Activated naive CD8-positive, alpha-beta T cell treated with anti-CD3 and anti-CD28 coated beads for 36 hours (primary cell): ENCODE data around the gene PTPRN2. TPM values are rescaled to one million over a fixed set of nuclear protein-coding genes. Genes with fewer than 3 reads are reported as not detected.
"Not testable (repeated sequence)": the region's sequence is repeated elsewhere in the genome, so short reads cannot be mapped to it uniquely, and the experiment has no call there.

Experiments used
- DNase-seq: peaks from one replicate; pipeline ENCODE4 v3.0.0; 2021
- H3K27ac Mint-ChIP-seq: one replicate; pipeline ENCODE4 v1.8.0; 2022; ENCODE audit warnings: mild to moderate bottlenecking, moderate library complexity, mixed read lengths
- H3K27me3 Mint-ChIP-seq: one replicate; pipeline ENCODE4 v1.8.0; 2022; ENCODE audit warnings: mild to moderate bottlenecking, mixed read lengths
- H3K36me3 Mint-ChIP-seq: one replicate; pipeline ENCODE4 v1.8.0; 2021; ENCODE audit warnings: mild to moderate bottlenecking, mixed read lengths
- H3K4me1 Mint-ChIP-seq: one replicate; pipeline ENCODE4 v1.8.0; 2021; ENCODE audit warnings: mixed read lengths
- H3K4me3 Mint-ChIP-seq: one replicate; pipeline ENCODE4 v1.8.0; 2022; ENCODE audit warnings: mild to moderate bottlenecking, moderate library complexity, mixed read lengths
- H3K9me3 Mint-ChIP-seq: one replicate; pipeline ENCODE4 v1.8.0; 2022; ENCODE audit warnings: mixed read lengths
- total RNA-seq, 2 experiments: library from RNA; stranded (reverse); gene quantifications; one replicate each; pipeline ENCODE4 v1.2.3, GENCODE V29; 2021

Gene PTPRN2
- total RNA-seq, 2 experiments from 2014 or later = 0.72 to 0.74 TPM

DNA sequence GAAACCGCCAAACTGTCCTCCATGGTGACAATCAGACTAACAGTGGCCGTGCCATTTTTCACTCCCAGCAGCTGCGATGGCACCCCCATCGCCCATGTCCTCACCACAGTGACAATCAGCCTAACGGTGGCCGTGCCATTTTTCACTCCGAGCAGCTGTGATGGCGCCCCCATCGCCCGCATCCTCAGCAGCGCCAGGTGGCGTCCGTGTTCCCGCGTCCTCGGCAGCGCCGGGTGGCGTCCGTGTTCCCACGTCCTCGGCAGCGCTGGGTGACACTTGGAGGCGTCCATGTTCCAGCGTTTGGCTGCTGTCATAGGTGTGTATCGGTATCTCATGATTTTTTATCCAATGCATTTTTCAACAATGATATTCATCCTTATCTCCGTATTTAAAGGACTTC lies 267.3 kb downstream of the PTPRN2 start:
- no peak for DNase-seq
- H3K36me3 Mint-ChIP-seq = no peaks in the 10 kb centered on the region
- no peak overlapping the region for H3K4me3 Mint-ChIP-seq
- H3K4me1 Mint-ChIP-seq = no peaks in the 10 kb centered on the region
- no peak overlapping the region for H3K27ac Mint-ChIP-seq
- H3K9me3 Mint-ChIP-seq = peaks cover 4% of the 10 kb centered on the region
- peaks cover 30% of the 10 kb centered on the region for H3K27me3 Mint-ChIP-seq

- no peaks in the 10 kb centered on the region for H3K4me1 Mint-ChIP-seq
- DNase-seq = no peak
- H3K36me3 Mint-ChIP-seq = no peaks in the 10 kb centered on the region
- H3K27me3 Mint-ChIP-seq = peaks cover 30% of the 10 kb centered on the region
- H3K4me3 Mint-ChIP-seq = no peak overlapping the region
- no peak overlapping the region for H3K27ac Mint-ChIP-seq
- peaks cover 4% of the 10 kb centered on the region for H3K9me3 Mint-ChIP-seq
These were observed 269.1 kb downstream of the PTPRN2 start for GRCh38 chr7:158318511-158318913.

- H3K9me3 Mint-ChIP-seq = peaks cover 7% of the 10 kb centered on the region
- peaks cover 30% of the 10 kb centered on the region for H3K27me3 Mint-ChIP-seq
- H3K36me3 Mint-ChIP-seq = no peaks in the 10 kb centered on the region
- no peaks in the 10 kb centered on the region for H3K4me1 Mint-ChIP-seq
- no peak overlapping the region for H3K4me3 Mint-ChIP-seq
- H3K27ac Mint-ChIP-seq = no peak overlapping the region
- no peak for DNase-seq
These were observed 270.1 kb downstream of the PTPRN2 start for GRCh38 chr7:158317238-158318205.

GRCh38 chr7:158316466-158317031 lies 271.1 kb downstream of the PTPRN2 start:
- no peak overlapping the region for H3K27ac Mint-ChIP-seq
- H3K27me3 Mint-ChIP-seq = peaks cover 25% of the 10 kb centered on the region
- no peaks in the 10 kb centered on the region for H3K4me1 Mint-ChIP-seq
- no peak for DNase-seq
- peaks cover 16% of the 10 kb centered on the region for H3K9me3 Mint-ChIP-seq
- H3K4me3 Mint-ChIP-seq = no peak overlapping the region
- no peaks in the 10 kb centered on the region for H3K36me3 Mint-ChIP-seq

DNA sequence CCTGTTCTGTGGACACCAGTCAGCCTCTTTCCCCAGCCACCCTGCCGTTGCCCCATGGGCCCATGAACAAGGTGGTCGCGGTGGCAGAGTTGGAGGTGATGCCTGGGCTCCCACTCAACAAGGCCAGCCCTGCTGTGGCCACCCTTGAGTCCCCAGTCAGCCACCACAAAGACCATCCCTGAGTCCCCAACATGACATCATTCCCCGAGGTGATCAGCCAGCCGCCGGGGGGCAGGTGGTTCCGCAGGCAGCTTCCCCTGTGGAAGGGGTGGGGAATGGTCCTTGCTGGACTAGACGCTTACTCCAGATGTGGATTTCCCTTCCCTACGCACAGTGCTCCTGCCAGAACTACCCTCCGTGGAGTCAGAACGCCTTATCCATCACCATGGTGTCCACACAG lies 271.7 kb downstream of the PTPRN2 start:
- Mint-ChIP-seq H3K27ac (no peak overlapping the region), H3K4me3 (no peak overlapping the region), H3K36me3 (no peaks in the 10 kb centered on the region), H3K4me1 (no peaks in the 10 kb centered on the region), H3K27me3 (peaks cover 23% of the 10 kb centered on the region), H3K9me3 (peaks cover 16% of the 10 kb centered on the region)
- DNase-seq = no peak

DNA sequence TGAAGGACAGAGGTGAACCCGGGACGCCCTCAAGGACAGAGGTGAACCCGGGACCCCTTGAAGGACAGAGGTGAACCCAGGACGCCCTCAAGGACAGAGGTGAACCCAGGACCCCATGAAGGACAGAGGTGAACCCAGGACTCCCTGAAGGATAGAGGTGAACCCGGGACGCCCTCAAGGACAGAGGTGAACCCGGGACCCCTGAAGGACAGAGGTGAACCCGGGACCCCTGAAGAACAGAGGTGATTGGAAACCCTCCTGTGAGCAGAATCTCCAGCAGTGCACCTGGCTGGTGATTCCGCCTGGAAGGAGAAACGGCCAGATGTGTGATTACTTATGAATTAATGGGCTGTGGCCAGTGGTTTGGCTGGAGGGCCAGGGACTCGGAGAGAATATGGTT lies 272.3 kb downstream of the PTPRN2 start:
- Mint-ChIP-seq H3K27me3 (peaks cover 20% of the 10 kb centered on the region), H3K4me1 (no peaks in the 10 kb centered on the region), H3K27ac (no peak overlapping the region), H3K9me3 (peaks cover 16% of the 10 kb centered on the region), H3K4me3 (no peak overlapping the region), H3K36me3 (no peaks in the 10 kb centered on the region)
- no peak for DNase-seq

- H3K27me3 Mint-ChIP-seq = peaks cover 15% of the 10 kb centered on the region
- H3K27ac Mint-ChIP-seq = no peak overlapping the region
- H3K9me3 Mint-ChIP-seq = peaks cover 16% of the 10 kb centered on the region
- no peak for DNase-seq
- H3K36me3 Mint-ChIP-seq = no peaks in the 10 kb centered on the region
- no peaks in the 10 kb centered on the region for H3K4me1 Mint-ChIP-seq
- H3K4me3 Mint-ChIP-seq = no peak overlapping the region
These were observed 273.2 kb downstream of the PTPRN2 start for GRCh38 chr7:158314394-158314793.

DNA sequence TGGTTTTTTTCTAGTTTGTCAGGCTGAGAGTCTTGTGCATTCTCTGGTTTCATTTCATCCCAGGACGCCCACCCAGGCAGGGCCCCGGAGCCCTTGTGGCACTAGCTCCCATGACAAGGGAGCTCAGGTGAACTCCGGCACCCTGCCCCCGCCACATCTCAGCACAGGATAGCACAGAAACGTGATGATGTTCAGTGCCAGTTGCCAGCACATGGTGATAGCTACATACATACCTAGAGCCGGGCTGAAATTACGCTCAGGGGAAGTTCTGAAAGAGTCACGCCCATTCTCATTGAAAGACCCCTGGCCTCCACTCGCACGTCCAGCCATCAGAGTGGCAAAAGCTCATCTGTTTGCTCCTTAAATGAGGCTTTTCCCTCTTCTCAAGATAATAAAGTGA lies 273.7 kb downstream of the PTPRN2 start:
- H3K27ac Mint-ChIP-seq = no peak overlapping the region
- peaks cover 16% of the 10 kb centered on the region for H3K9me3 Mint-ChIP-seq
- no peak for DNase-seq
- H3K4me1 Mint-ChIP-seq = no peaks in the 10 kb centered on the region
- no peak overlapping the region for H3K4me3 Mint-ChIP-seq
- H3K36me3 Mint-ChIP-seq = no peaks in the 10 kb centered on the region
- peaks cover 15% of the 10 kb centered on the region for H3K27me3 Mint-ChIP-seq

DNA sequence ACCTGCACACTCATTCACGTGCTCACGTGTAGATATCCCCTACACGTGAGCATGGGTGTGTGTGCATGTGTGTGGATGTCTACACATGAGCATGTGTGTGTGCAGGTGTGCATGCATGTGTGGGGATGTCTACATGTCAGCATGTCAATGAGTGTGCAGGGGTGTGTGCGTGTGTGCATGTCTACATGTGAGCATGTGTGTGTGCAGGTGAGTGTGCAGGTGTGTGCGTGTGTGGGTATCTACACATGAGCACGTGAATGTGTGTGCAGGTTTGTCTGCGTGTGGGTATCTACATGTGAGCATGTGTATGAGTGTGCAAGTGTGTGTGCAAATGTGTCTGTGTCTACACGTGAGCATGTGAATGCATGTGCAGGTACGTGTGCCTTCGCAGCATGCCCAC lies 274.8 kb downstream of the PTPRN2 start:
- Mint-ChIP-seq H3K27ac (no peak overlapping the region), H3K36me3 (no peaks in the 10 kb centered on the region), H3K4me1 (no peaks in the 10 kb centered on the region), H3K27me3 (peaks cover 15% of the 10 kb centered on the region), H3K9me3 (peaks cover 22% of the 10 kb centered on the region), H3K4me3 (no peak overlapping the region)
- DNase-seq = no peak

DNA sequence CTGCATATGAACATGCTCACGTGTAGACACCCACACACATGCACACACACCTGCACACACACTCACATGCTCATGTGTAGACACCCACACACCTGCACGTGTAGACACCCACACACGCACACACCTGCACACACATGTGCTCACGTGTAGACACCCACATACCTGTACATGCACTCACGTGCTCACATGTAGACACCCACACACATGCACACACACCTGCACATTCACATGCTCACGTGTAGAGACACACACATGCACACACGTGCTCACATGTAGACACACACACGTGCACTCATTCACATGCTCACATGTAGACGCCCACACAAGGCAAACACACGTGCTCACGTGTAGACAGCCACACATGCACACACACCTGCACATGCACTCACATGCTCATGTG lies 275.8 kb downstream of the PTPRN2 start:
- no peaks in the 10 kb centered on the region for H3K36me3 Mint-ChIP-seq
- peaks cover 29% of the 10 kb centered on the region for H3K9me3 Mint-ChIP-seq
- H3K27me3 Mint-ChIP-seq = peaks cover 6% of the 10 kb centered on the region
- H3K4me1 Mint-ChIP-seq = no peaks in the 10 kb centered on the region
- no peak overlapping the region for H3K27ac Mint-ChIP-seq
- H3K4me3 Mint-ChIP-seq = no peak overlapping the region
- DNase-seq = no peak

DNA sequence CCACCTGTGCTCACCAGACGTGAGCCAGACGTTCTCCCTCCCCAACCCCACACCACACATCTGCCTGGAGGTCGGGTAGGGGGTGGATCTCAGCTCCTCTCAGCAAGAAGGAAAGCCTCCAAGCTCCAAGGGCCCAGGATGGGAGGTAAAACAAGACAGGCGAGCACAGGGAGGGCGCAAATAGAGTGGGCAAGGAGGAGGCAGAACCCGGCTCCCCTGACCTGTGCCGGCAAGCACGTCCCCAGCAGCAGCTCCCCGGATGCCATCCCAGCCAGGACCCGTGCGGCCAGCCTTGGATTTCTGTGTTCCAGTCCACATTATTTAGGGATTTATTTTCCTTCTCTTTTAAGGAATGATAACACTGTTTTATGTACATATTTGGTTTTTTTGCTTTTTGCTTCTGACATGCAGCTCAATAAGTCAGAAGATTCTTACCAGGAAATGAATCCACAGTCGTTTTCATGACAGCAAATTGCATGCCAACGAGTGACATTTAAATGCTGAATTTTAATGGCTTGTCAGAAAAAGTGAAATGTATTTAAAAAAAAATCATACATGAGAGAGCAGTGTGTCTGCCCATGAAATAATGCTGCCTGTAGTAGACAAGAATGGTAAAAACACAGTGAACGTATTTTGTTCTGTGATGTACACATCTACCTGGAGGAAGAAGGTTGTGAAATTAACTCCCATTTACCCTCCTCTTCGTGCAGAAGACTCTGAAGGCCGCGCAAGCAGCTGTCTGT lies 276.5 kb downstream of the PTPRN2 start:
- no peaks in the 10 kb centered on the region for H3K4me1 Mint-ChIP-seq
- peaks cover 30% of the 10 kb centered on the region for H3K9me3 Mint-ChIP-seq

GRCh38 chr7:158309868-158310763 lies 277.5 kb downstream of the PTPRN2 start:
- Mint-ChIP-seq H3K36me3 (no peaks in the 10 kb centered on the region), H3K27ac (no peak overlapping the region), H3K4me1 (no peaks in the 10 kb centered on the region), H3K4me3 (no peak overlapping the region), H3K27me3 (peaks cover 4% of the 10 kb centered on the region), H3K9me3 (peaks cover 27% of the 10 kb centered on the region)
- DNase-seq = no peak

More for the DNA sequence above, 276.5 kb downstream of the PTPRN2 start:
- DNase-seq = no peak
- no peak overlapping the region for H3K4me3 Mint-ChIP-seq
- peaks cover 2% of the 10 kb centered on the region for H3K27me3 Mint-ChIP-seq
- no peaks in the 10 kb centered on the region for H3K36me3 Mint-ChIP-seq
- H3K27ac Mint-ChIP-seq = no peak overlapping the region

- H3K9me3 Mint-ChIP-seq = peaks cover 27% of the 10 kb centered on the region
- DNase-seq = no peak
- H3K27me3 Mint-ChIP-seq = peaks cover 10% of the 10 kb centered on the region
- no peak overlapping the region for H3K27ac Mint-ChIP-seq
- no peaks in the 10 kb centered on the region for H3K4me1 Mint-ChIP-seq
- H3K36me3 Mint-ChIP-seq = no peaks in the 10 kb centered on the region
- no peak overlapping the region for H3K4me3 Mint-ChIP-seq
These were observed 279.6 kb downstream of the PTPRN2 start for GRCh38 chr7:158308001-158308400.

GRCh38 chr7:158304072-158304471 lies 283.6 kb downstream of the PTPRN2 start:
- Mint-ChIP-seq H3K9me3 (peaks cover 15% of the 10 kb centered on the region), H3K27me3 (peaks cover 18% of the 10 kb centered on the region)
- not testable (repeated sequence) for DNase-seq, H3K4me1 Mint-ChIP-seq, H3K36me3 Mint-ChIP-seq, H3K4me3 Mint-ChIP-seq, H3K27ac Mint-ChIP-seq
